ENCODE data around the gene KCNAB2. TPM values are rescaled to one million over a fixed set of nuclear protein-coding genes. Genes with fewer than 3 reads are reported as not detected.
A peak's percentile ranks its signal among the peaks of the same experiment; 100 is the strongest.

Gene KCNAB2
- total RNA-seq (2014; rRNA removed) (26.4 and 28.5 TPM in 2 replicates), Bru-seq, nascent RNA (percentile 51 among the genes with signal in this experiment), BruChase-seq, experiment 1, labeled RNA remaining after a 6-hour chase (percentile 48 among the genes with signal in this experiment), BruChase-seq, experiment 2, labeled RNA remaining after a 2-hour chase (percentile 49 among the genes with signal in this experiment)
- long read RNA-seq, full-length matches to known transcripts: 22 of 37 reads
- long read RNA-seq, partial matches to known transcripts: 7 of 37 reads
- long read RNA-seq, other reads (novel, unspliced or antisense): 8 of 37 reads

DNA sequence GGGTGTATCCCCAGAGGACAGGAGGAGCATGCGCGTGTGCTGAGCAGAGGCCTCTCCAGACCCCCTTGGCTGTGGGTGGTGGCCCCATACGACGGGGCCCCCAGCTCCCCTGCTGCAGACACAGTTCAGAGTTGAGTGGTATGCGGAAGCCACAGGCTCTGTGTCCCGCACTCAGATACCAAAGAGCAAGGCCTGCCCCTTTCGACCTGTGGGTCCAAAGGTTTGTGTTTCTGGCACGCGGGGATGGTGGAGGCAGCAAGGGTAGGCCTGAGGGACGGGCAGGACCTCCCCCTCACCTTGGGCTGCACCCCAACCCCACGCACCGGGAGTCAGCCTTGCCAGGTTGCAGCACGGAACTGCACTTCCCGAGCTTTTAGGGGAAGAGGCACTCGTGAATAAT, at the start of gene KCNAB2:
Gene KCNAB2 (plus strand): TSS at position 328 of the 400 bp plus-strand sequence. CDS start 5,649 bp downstream, outside the sequence.
- Histone ChIP-seq H3K9me3 (ENCODE audit: low read length) (no peaks in the 10 kb centered on the region), H3K4me3 (ENCODE audit: low read length) (no peak within 1 kb of the TSS), H3K9me2 (replicated peaks; ENCODE audit: low read length) (no peaks in the 10 kb centered on the region), H3K27me3 (ENCODE audit: low read length) (no peaks in the 10 kb centered on the region), H3F3A (ENCODE audit: low read length, unreplicated experiment) (no peaks in the 10 kb centered on the region), H3K36me3 (ENCODE audit: low read depth, low read length) (no peaks in the 10 kb centered on the region), H3K79me2 (ENCODE audit: low read length) (no peaks in the 10 kb centered on the region), H3K4me1 (ENCODE audit: insufficient read depth, low read length) (no peaks in the 10 kb centered on the region), H3K9ac (ENCODE audit: low read length) (no peak within 1 kb of the TSS), H4K20me1 (ENCODE audit: low read length) (no peaks in the 10 kb centered on the region), H2AFZ (ENCODE audit: low read length) (no peak within 1 kb of the TSS), H3K27ac (ENCODE audit: low read length) (no peak within 1 kb of the TSS), H3K4me2 (ENCODE audit: low read length) (no peak within 1 kb of the TSS)
- ATAC-seq: no peak
- POLR2A ChIA-PET (ENCODE audit: unreplicated experiment): no interaction called here
- TF ChIP-seq EZH2phosphoT487 (IDR thresholded peaks at IDR 0.05; ENCODE audit: borderline replicate concordance, low read length): no peak
- TF ChIP-seq, protein P1, sequence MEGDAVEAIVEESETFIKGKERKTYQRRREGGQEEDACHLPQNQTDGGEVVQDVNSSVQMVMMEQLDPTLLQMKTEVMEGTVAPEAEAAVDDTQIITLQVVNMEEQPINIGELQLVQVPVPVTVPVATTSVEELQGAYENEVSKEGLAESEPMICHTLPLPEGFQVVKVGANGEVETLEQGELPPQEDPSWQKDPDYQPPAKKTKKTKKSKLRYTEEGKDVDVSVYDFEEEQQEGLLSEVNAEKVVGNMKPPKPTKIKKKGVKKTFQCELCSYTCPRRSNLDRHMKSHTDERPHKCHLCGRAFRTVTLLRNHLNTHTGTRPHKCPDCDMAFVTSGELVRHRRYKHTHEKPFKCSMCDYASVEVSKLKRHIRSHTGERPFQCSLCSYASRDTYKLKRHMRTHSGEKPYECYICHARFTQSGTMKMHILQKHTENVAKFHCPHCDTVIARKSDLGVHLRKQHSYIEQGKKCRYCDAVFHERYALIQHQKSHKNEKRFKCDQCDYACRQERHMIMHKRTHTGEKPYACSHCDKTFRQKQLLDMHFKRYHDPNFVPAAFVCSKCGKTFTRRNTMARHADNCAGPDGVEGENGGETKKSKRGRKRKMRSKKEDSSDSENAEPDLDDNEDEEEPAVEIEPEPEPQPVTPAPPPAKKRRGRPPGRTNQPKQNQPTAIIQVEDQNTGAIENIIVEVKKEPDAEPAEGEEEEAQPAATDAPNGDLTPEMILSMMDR (conservative IDR thresholded peaks at IDR 0.05; ENCODE audit: low read depth, low read length): no peak
- no peak for TF ChIP-seq EZH2 (IDR thresholded peaks at IDR 0.05; ENCODE audit: low read length, unreplicated experiment)
- no peak for DNase-seq
- BruUV-seq (replicated peaks): no TSS peak
- intact Hi-C loops (cut with micrococcal nuclease): no loop called here
- CTCF ChIA-PET: no interaction called here

DNA sequence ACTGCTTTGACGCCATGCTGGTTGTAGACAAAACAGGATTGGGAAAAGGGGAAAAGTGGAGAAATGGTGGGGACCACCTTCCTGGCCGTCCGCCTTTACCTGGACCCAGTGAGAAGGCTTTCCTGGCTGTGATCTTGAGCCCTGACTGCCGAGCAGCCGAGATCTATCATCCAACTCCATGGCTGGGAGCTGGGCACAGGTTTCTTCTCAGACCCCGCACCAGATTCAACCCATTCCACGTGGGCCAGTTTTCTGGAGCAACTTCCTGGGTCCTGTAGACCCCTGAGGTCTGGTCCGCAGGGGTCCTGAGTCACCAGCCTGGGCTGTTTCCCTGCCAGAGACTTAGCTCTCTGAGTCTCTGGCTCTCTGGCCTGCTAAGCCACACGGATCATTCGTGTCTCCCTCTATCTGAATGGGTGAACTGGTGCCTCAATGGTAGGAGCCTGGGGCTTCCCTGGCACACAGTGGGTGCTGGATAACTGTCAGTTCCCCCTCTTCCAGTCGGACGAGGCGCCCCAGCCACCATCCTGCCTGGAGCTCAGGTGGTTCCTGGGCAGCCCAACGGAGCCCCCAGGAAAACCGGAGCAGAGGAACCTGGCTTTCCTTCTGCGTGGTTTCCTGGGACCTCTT, 48.9 kb upstream of the KCNAB2 start:
- H3K27me3 ChIP-seq (ENCODE audit: low read length): no peaks in the 10 kb centered on the region
- H2AFZ ChIP-seq (ENCODE audit: low read length): no peak overlapping the region
- CTCF ChIA-PET: no interaction called here
- no peak for TF ChIP-seq EZH2 (IDR thresholded peaks at IDR 0.05; ENCODE audit: low read length, unreplicated experiment)
- no peak for TF ChIP-seq EZH2phosphoT487 (IDR thresholded peaks at IDR 0.05; ENCODE audit: borderline replicate concordance, low read length)
- TF ChIP-seq, protein P1 (conservative IDR thresholded peaks at IDR 0.05; ENCODE audit: low read depth, low read length): no peak
- DNase-seq (no peak), ATAC-seq (no peak)
- intact Hi-C loops (cut with micrococcal nuclease): no loop called here
- POLR2A ChIA-PET (ENCODE audit: unreplicated experiment): no interaction called here
- no peak overlapping the region for H3K27ac ChIP-seq (ENCODE audit: low read length)
- peaks cover 32% of the 10 kb centered on the region for H3K79me2 ChIP-seq (ENCODE audit: low read length)
- no peaks in the 10 kb centered on the region for H3K36me3 ChIP-seq (ENCODE audit: low read depth, low read length)
- no peak overlapping the region for H3K4me3 ChIP-seq (ENCODE audit: low read length)
- no TSS peak for BruUV-seq (replicated peaks)
- H3K4me2 ChIP-seq (ENCODE audit: low read length): no peak overlapping the region
- no peaks in the 10 kb centered on the region for H3F3A ChIP-seq (ENCODE audit: low read length, unreplicated experiment)
- no peaks in the 10 kb centered on the region for H3K9me3 ChIP-seq (ENCODE audit: low read length)
- 0 out of 2 replicates have a peak, but pooled peaks cover 3% of the 10 kb centered on the region for H4K20me1 ChIP-seq (ENCODE audit: low read length)
- no peak overlapping the region for H3K9ac ChIP-seq (ENCODE audit: low read length)
- peaks cover 10% of the 10 kb centered on the region for H3K4me1 ChIP-seq (ENCODE audit: insufficient read depth, low read length)
- H3K9me2 ChIP-seq (replicated peaks; ENCODE audit: low read length): no peaks in the 10 kb centered on the region

DNA sequence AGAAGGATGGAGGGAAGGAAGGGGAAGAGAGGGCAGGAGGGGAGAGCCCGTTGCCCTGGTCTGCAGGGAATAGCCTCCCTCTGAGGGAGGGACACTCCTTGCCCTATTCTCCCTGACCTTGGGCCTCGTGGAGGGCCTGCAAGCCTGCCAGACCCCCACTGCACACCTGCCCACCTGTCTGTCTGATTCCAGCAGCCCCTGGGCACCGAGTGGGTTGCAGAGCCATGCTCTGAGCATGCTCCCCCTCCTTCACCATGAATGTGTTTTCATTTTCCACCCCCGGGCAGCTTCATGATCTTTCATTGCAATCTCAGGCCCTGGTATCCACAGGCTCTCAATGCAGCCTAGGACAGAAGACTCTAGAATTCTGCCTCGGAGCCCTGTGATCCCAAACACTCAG, 48.4 kb upstream of the KCNAB2 start:
- H3F3A ChIP-seq (ENCODE audit: low read length, unreplicated experiment): no peaks in the 10 kb centered on the region
- no peak overlapping the region for H3K4me3 ChIP-seq (ENCODE audit: low read length)
- 0 out of 2 replicates have a peak, but pooled peaks cover 3% of the 10 kb centered on the region for H4K20me1 ChIP-seq (ENCODE audit: low read length)
- no peak for ATAC-seq
- ChIA-PET POLR2A (ENCODE audit: unreplicated experiment) (no interaction called here), CTCF (no interaction called here)
- peaks cover 32% of the 10 kb centered on the region for H3K79me2 ChIP-seq (ENCODE audit: low read length)
- no TSS peak for BruUV-seq (replicated peaks)
- H3K4me2 ChIP-seq (ENCODE audit: low read length): no peak overlapping the region
- no peaks in the 10 kb centered on the region for H3K27me3 ChIP-seq (ENCODE audit: low read length)
- TF ChIP-seq EZH2phosphoT487 (IDR thresholded peaks at IDR 0.05; ENCODE audit: borderline replicate concordance, low read length): no peak
- TF ChIP-seq, protein P1 (conservative IDR thresholded peaks at IDR 0.05; ENCODE audit: low read depth, low read length): no peak
- no peak for TF ChIP-seq EZH2 (IDR thresholded peaks at IDR 0.05; ENCODE audit: low read length, unreplicated experiment)
- no peaks in the 10 kb centered on the region for H3K9me2 ChIP-seq (replicated peaks; ENCODE audit: low read length)
- H3K27ac ChIP-seq (ENCODE audit: low read length): no peak overlapping the region
- DNase-seq: no peak
- H2AFZ ChIP-seq (ENCODE audit: low read length): no peak overlapping the region
- peaks cover 10% of the 10 kb centered on the region for H3K4me1 ChIP-seq (ENCODE audit: insufficient read depth, low read length)
- no peak overlapping the region for H3K9ac ChIP-seq (ENCODE audit: low read length)
- H3K36me3 ChIP-seq (ENCODE audit: low read depth, low read length): no peaks in the 10 kb centered on the region
- intact Hi-C loops (cut with micrococcal nuclease): no loop called here
- no peaks in the 10 kb centered on the region for H3K9me3 ChIP-seq (ENCODE audit: low read length)
